ACHN (cell line): Measurements from ENCODE around the gene OR13C5.
"Not testable (repeated sequence)": the region's sequence is repeated elsewhere in the genome, so short reads cannot be mapped to it uniquely, and the experiment has no call there.

Experiments
- DNase-seq: peaks from one replicate; pipeline ENCODE4 v3.0.0-alpha.2; 2015
- in situ Hi-C: cut with HindIII; loops from 2 replicates; pipeline ENCODE4 v1.10.0; 2017; ENCODE audit warnings: low sequenced_read_pairs, low pct_ligation_motif_present, low pct_unique_long_range_greater_than_20kb

The OR13C5 gene

GRCh38 chr9:104599313-104599712 is at the start of gene OR13C5:
Gene OR13C5 (minus strand): TSS chr9:104599413. CDS start chr9:104599413, 0 bp downstream.
- DNase-seq, in situ Hi-C loops: not testable (repeated sequence)

- in situ Hi-C loops: no loop called here
- no peak for DNase-seq
Measured at GRCh38 chr9:104635456-104635855, 36.2 kb upstream of the OR13C5 start.

- in situ Hi-C loops: no loop called here
- DNase-seq: no peak
Measured at GRCh38 chr9:104633976-104634520, 34.8 kb upstream of the OR13C5 start.

- DNase-seq, in situ Hi-C loops: not testable (repeated sequence)
Measured at GRCh38 chr9:104625964-104626363, 26.8 kb upstream of the OR13C5 start.

- in situ Hi-C loops: no loop called here
- no peak for DNase-seq
Measured at GRCh38 chr9:104618104-104618503, 18.9 kb upstream of the OR13C5 start, which contains the start of gene OR13C9. Gene OR13C9 (minus strand): TSS chr9:104618204. CDS start chr9:104618204, 0 bp downstream.

- DNase-seq: no peak
- in situ Hi-C loops: no loop called here
Measured at GRCh38 chr9:104617418-104617817, 18.2 kb upstream of the OR13C5 start.

- no peak for DNase-seq
Measured at GRCh38 chr9:104611213-104611612, 12.0 kb upstream of the OR13C5 start.

GRCh38 chr9:104608336-104608735 is 9.1 kb upstream of the OR13C5 start:
- in situ Hi-C loops: no loop called here

More at GRCh38 chr9:104611213-104611612, 12.0 kb upstream of the OR13C5 start:
- in situ Hi-C loops: no loop called here

GRCh38 chr9:104606152-104606551 is 6.9 kb upstream of the OR13C5 start:
- no peak for DNase-seq
- in situ Hi-C loops: no loop called here

More at GRCh38 chr9:104608336-104608735, 9.1 kb upstream of the OR13C5 start:
- no peak for DNase-seq

GRCh38 chr9:104605527-104605926 is 6.3 kb upstream of the OR13C5 start, which contains the start of gene OR13C2:
Gene OR13C2 (minus strand): TSS chr9:104605627. CDS start chr9:104605627, 0 bp downstream.
- in situ Hi-C loops, DNase-seq: not testable (repeated sequence)

GRCh38 chr9:104604801-104605200 is 5.6 kb upstream of the OR13C5 start:
- in situ Hi-C loops: no loop called here
- no peak for DNase-seq

- DNase-seq, in situ Hi-C loops: not testable (repeated sequence)
Measured at GRCh38 chr9:104598749-104599148, 464 bp downstream of the OR13C5 start.

GRCh38 chr9:104589626-104590025 is 9.6 kb downstream of the OR13C5 start:
- DNase-seq: no peak
- in situ Hi-C loops: no loop called here

GRCh38 chr9:104586496-104587180 is 12.6 kb downstream of the OR13C5 start:
- in situ Hi-C loops: no loop called here
- DNase-seq: no peak

- DNase-seq: no peak
- in situ Hi-C loops: no loop called here
Measured at GRCh38 chr9:104580562-104580961, 18.7 kb downstream of the OR13C5 start.

- in situ Hi-C loops: no loop called here
- no peak for DNase-seq
Measured at GRCh38 chr9:104577263-104577662, 21.9 kb downstream of the OR13C5 start.

- DNase-seq: no peak
- in situ Hi-C loops: no loop called here
Measured at GRCh38 chr9:104575456-104575855, 23.8 kb downstream of the OR13C5 start.

- in situ Hi-C loops: no loop called here
- no peak for DNase-seq
Measured at GRCh38 chr9:104572612-104573011, 26.6 kb downstream of the OR13C5 start.

- DNase-seq: no peak
- in situ Hi-C loops: no loop called here
Measured at GRCh38 chr9:104568868-104569267, 30.3 kb downstream of the OR13C5 start, which contains the start of gene OR13C8. Gene OR13C8 (plus strand): TSS chr9:104569168. CDS start chr9:104569168, 0 bp downstream.

GRCh38 chr9:104564358-104564757 is 34.9 kb downstream of the OR13C5 start:
- DNase-seq: no peak
- in situ Hi-C loops: no loop called here
